Measurements from ENCODE around the gene APOA1. TPM values are rescaled to one million over a fixed set of nuclear protein-coding genes. Genes with fewer than 3 reads are reported as not detected.
"Not testable (repeated sequence)": the region's sequence is repeated elsewhere in the genome, so short reads cannot be mapped to it uniquely, and the experiment has no call there.

The APOA1 gene
- polyA plus RNA-seq, 3 donors, result 0.45 to 3.5 (median 1.3) TPM

GRCh38 chr11:116840224-116840745, 2.9 kb upstream of the APOA1 start:
- 33 to 66% (median 51%) methylated on average over 6 of the region's 6 CpGs for WGBS, 3 donors
- H3K27ac ChIP-seq (ENCODE audit: low read depth, low read length), result no peak overlapping the region

DNA sequence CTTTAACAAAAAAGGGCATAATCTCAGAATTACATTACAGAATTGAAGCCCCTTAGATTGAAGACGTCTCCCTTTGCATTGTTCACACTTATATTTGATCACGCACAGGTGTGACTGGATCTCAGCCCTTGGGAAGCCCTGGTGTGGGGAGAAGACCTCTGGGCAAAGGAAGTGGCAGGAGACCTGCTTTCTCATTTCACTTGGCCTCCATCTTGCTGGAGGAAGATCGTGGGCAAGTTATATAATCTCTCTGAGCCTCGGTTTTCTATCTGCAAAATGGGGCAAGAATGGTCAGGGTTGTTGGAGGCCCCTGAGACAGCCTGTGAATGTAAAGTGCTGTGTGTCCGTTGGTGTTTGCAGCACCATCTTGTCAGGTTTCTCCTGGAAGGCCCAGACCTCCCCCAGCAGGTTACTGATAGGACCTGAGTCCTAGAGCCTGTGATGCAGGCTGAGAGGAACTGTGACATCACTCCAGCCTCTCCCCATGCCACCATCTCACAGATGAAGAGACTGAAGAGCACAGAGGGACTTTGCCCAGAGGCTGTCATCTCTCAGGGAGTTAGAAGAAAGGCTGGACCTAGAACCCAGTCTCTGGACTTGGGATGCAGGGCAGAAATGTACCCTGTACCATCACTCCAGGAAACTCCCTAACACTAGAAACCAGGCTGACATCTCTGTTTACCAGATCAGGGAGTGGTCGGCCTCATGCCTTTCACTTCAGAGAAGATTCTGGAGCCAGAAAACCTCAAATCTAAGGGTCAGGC, 1.1 kb upstream of the APOA1 start:
- H3K27ac ChIP-seq (ENCODE audit: low read depth, low read length), result no peak overlapping the region
- 89 to 90% (median 89%) methylated on average over 6 of the region's 6 CpGs for WGBS, 3 donors

DNA sequence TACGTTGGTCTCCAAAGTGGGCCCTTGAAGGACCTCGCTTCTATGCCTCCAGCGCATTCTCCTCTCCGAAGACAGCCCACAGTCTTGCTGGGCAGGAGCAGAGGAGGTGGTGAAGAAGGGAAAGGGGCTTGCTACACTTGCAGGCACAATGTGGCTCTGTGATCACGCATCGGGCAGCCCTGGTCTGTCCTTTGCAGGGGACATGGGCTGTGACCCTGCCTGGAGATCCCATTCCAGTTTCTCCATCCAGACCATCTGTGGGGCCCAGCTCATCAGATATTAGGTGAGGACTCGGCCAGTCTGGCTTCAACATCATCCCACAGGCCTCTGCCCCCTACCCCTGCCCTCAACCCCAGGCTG, 810 bp downstream of the APOA1 start:
- WGBS, 3 donors, result 85 to 92% (median 91%) methylated on average over 7 of the region's 7 CpGs
- H3K27ac ChIP-seq (ENCODE audit: low read depth, low read length), result no peak overlapping the region

DNA sequence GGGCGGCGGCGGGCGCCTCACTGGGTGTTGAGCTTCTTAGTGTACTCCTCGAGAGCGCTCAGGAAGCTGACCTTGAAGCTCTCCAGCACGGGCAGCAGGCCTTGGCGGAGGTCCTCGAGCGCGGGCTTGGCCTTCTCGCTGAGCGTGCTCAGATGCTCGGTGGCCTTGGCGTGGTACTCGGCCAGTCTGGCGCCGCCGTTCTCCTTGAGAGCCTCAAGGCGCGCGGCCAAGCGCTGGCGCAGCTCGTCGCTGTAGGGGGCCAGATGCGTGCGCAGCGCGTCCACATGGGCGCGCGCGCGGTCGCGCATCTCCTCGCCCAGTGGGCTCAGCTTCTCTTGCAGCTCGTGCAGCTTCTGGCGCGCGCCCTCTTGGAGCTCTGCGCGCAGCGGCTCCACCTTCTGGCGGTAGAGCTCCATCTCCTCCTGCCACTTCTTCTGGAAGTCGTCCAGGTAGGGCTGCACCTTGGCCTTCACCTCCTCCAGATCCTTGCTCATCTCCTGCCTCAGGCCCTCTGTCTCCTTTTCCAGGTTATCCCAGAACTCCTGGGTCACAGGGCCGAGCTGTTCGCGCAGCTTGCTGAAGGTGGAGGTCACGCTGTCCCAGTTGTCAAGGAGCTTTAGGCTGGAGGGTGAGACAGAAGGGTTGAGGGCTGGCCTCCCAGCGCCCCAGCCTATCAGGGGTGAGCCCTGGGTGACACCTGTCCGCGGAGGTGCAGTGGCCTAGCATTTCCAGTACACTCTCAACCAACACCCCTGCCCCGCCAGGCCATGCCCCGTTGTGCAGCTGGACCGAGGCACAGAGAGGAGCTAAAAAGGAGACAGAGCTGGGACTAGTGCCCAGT, 1.4 kb downstream of the APOA1 start:
- H3K27ac ChIP-seq (ENCODE audit: low read depth, low read length), result no peak overlapping the region
- WGBS, 3 donors, result 12% methylated on average over 57 of the region's 57 CpGs

DNA sequence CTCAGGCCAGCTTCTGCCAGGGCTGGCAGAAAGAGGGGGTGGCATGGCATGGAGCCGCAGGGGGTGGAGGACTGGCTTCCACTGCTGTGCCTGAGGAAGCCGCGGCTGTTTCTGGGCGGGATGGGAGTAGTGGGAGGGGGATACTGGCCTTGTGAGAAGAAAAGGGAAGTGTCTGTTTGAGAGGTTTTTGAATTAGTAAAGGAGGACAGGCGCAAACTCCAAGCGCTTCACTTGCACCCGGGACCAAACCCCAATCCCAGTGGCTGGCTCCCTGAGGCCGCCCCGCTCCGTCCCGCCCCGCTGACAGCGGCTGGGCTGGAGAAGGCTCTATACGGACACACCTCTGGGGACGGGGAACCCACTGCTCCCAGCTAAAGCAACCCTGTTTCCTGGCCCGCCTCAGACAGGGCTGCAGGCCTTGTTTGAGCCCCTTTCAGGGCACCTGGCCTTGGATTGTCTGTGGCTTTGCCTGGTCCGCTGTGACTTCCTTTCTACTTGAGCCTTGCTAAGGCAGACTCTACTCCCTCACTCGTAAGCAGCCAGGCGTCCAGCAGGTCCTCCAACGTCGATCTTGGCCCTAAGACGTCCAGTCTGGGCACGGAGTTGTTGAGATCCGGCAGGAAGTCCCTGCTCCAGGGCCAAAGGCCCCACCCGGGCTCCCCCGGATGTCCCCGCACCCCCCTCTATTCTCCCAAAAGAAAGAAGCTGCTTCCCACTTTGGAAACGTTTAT, 2.2 kb downstream of the APOA1 start:
- no peak overlapping the region for H3K27ac ChIP-seq (ENCODE audit: low read depth, low read length)
- WGBS, 3 donors, result 26 to 54% (median 32%) methylated on average over 28 of the region's 28 CpGs

DNA sequence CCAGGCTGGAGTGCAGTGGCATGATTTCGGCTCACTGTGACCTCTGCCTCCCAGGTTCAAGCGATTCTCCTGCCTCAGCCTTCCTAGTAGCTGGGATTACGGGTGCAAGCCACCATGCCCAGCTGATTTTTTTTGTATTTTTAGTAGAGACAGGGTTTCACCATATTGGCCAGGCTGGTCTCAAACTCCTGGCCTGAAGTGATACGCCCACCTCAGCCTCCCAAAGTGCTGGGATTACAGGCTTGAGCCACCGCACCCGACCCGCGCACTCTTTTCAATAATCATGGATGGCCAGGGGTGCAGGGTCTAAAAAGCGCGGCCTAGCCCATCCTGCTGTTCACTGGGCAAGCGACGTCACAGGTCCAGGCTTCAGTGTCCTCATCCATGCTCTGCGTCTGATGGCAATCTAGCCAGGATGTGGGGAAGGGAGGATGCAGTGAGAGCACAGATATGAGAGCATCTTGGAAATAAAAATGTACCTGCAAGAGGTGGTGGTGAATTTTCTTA, 2.8 kb downstream of the APOA1 start:
- not testable (repeated sequence) for H3K27ac ChIP-seq (ENCODE audit: low read depth, low read length)
- WGBS, 3 donors, result 75 to 85% (median 75%) methylated on average over 13 of the region's 13 CpGs

GRCh38 chr11:116833816-116834534, 3.4 kb downstream of the APOA1 start:
- H3K27ac ChIP-seq (ENCODE audit: low read depth, low read length), result no peak overlapping the region
- WGBS, 3 donors, result 71 to 95% (median 91%) methylated on average over 12 to 14 of the region's 14 CpGs

- 93 to 95% (median 94%) methylated on average over 10 of the region's 10 CpGs for WGBS, 3 donors
- no peak overlapping the region for H3K27ac ChIP-seq (ENCODE audit: low read depth, low read length)
Observed at GRCh38 chr11:116833491-116833815, 4.0 kb downstream of the APOA1 start.

DNA sequence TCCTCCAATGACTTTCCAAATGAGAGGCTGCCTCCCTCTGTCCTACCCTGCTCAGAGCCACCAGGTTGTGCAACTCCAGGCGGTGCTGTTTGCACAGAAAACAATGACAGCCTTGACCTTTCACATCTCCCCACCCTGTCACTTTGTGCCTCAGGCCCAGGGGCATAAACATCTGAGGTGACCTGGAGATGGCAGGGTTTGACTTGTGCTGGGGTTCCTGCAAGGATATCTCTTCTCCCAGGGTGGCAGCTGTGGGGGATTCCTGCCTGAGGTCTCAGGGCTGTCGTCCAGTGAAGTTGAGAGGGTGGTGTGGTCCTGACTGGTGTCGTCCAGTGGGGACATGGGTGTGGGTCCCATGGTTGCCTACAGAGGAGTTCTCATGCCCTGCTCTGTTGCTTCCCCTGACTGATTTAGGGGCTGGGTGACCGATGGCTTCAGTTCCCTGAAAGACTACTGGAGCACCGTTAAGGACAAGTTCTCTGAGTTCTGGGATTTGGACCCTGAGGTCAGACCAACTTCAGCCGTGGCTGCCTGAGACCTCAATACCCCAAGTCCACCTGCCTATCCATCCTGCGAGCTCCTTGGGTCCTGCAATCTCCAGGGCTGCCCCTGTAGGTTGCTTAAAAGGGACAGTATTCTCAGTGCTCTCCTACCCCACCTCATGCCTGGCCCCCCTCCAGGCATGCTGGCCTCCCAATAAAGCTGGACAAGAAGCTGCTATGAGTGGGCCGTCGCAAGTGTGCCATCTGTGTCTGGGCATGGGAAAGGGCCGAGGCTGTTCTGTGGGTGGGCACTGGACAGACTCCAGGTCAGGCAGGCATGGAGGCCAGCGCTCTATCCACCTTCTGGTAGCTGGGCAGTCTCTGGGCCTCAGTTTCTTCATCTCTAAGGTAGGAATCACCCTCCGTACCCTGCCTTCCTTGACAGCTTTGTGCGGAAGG, 4.8 kb downstream of the APOA1 start:
- H3K27ac ChIP-seq (ENCODE audit: low read depth, low read length), result no peak overlapping the region
- 80 to 83% (median 82%) methylated on average over 12 to 13 of the region's 13 CpGs for WGBS, 3 donors

- no peak overlapping the region for H3K27ac ChIP-seq (ENCODE audit: low read depth, low read length)
- 87 to 97% (median 96%) methylated on average over 7 of the region's 7 CpGs for WGBS, 3 donors
Observed at GRCh38 chr11:116831790-116832349, 5.6 kb downstream of the APOA1 start.

DNA sequence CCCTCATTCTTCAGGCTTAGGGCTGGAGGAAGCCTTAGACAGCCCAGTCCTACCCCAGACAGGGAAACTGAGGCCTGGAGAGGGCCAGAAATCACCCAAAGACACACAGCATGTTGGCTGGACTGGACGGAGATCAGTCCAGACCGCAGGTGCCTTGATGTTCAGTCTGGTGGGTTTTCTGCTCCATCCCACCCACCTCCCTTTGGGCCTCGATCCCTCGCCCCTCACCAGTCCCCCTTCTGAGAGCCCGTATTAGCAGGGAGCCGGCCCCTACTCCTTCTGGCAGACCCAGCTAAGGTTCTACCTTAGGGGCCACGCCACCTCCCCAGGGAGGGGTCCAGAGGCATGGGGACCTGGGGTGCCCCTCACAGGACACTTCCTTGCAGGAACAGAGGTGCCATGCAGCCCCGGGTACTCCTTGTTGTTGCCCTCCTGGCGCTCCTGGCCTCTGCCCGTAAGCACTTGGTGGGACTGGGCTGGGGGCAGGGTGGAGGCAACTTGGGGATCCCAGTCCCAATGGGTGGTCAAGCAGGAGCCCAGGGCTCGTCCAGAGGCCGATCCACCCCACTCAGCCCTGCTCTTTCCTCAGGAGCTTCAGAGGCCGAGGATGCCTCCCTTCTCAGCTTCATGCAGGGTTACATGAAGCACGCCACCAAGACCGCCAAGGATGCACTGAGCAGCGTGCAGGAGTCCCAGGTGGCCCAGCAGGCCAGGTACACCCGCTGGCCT, 7.1 kb downstream of the APOA1 start:
- 90 to 96% (median 93%) methylated on average over 17 of the region's 17 CpGs for WGBS, 3 donors

GRCh38 chr11:116829525-116830183, 7.8 kb downstream of the APOA1 start, which contains the start of gene APOC3:
Gene APOC3 (plus strand): TSS chr11:116829907. CDS start chr11:116830583, 676 bp downstream.
- H3K27ac ChIP-seq (ENCODE audit: low read depth, low read length), result no peak within 1 kb of the TSS
- 65 to 72% (median 66%) methylated on average over 9 of the region's 9 CpGs for WGBS, 3 donors

More for the DNA sequence above, 7.1 kb downstream of the APOA1 start:
- no peak overlapping the region for H3K27ac ChIP-seq (ENCODE audit: low read depth, low read length)

DNA sequence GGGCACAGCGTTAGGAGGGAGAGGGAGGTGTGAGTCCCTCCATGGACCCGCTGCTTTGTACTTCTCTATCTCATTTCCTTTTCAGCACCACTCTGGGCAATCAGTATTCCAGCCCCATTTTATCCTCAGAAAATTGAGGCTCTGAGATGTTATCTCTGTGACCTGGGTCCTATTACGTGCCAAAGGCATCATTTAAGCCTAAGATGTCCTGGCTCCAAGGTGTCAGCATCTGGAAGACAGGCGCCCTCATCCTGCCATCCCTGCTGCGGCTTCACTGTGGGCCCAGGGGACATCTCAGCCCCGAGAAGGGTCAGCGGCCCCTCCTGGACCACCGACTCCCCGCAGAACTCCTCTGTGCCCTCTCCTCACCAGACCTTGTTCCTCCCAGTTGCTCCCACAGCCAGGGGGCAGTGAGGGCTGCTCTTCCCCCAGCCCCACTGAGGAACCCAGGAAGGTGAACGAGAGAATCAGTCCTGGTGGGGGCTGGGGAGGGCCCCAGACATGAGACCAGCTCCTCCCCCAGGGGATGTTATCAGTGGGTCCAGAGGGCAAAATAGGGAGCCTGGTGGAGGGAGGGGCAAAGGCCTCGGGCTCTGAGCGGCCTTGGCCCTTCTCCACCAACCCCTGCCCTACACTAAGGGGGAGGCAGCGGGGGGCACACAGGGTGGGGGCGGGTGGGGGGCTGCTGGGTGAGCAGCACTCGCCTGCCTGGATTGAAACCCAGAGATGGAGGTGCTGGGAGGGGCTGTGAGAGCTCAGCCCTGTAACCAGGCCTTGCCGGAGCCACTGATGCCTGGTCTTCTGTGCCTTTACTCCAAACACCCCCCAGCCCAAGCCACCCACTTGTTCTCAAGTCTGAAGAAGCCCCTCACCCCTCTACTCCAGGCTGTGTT, 8.5 kb downstream of the APOA1 start:
- 68 to 70% (median 68%) methylated on average over 16 of the region's 16 CpGs for WGBS, 3 donors
- no peak overlapping the region for H3K27ac ChIP-seq (ENCODE audit: low read depth, low read length)

- WGBS, 3 donors, result 85 to 96% (median 94%) methylated on average over 6 of the region's 6 CpGs
- H3K27ac ChIP-seq (ENCODE audit: low read depth, low read length), result no peak overlapping the region
Observed at GRCh38 chr11:116827461-116827860, 10.0 kb downstream of the APOA1 start.
